Smooth muscle cell (in vitro differentiated cells): ENCODE measurements around the gene PSMC1. TPM values are rescaled to one million over a fixed set of nuclear protein-coding genes. Genes with fewer than 3 reads are reported as not detected.

Experiments
- DNase-seq: peaks from one replicate; lab custom pipeline; 2025; ENCODE audit not compliant: unreplicated experiment; lab: John Stamatoyannopoulos, UW
- H2AFZ ChIP-seq: fragments of 200-600 bp; sonication (generic); 2 replicates; pipeline ENCODE4 v1.6.0; 2016; ENCODE audit warnings: antibody characterized with exemption, low read depth, mild to moderate bottlenecking
- H3F3A ChIP-seq: fragments of 200-600 bp; sonication (generic); 2 replicates; pipeline ENCODE4 v1.6.0; 2017; ENCODE audit warnings: antibody characterized with exemption, low read depth
- H3K27ac ChIP-seq: fragments of 200-600 bp; sonication (generic); 2 replicates; pipeline ENCODE4 v1.5.1; 2016; ENCODE audit warnings: low read depth, mild to moderate bottlenecking
- H3K27me3 ChIP-seq: fragments of 200-600 bp; sonication (generic); 2 replicates; pipeline ENCODE4 v1.6.1; 2016; ENCODE audit warnings: low read depth, mild to moderate bottlenecking
- H3K36me3 ChIP-seq: fragments of 200-600 bp; sonication (generic); 2 replicates; pipeline ENCODE4 v1.5.1; 2016; ENCODE audit warnings: low read depth
- H3K4me1 ChIP-seq: fragments of 200-600 bp; sonication (generic); 2 replicates; pipeline ENCODE4 v1.5.1; 2016; ENCODE audit warnings: low read depth
- H3K4me2 ChIP-seq: fragments of 200-600 bp; sonication (generic); 2 replicates; pipeline ENCODE4 v1.6.0; 2016; ENCODE audit warnings: mild to moderate bottlenecking
- H3K4me3 ChIP-seq: fragments of 200-600 bp; sonication (generic); 2 replicates; pipeline ENCODE4 v1.5.1; 2016; ENCODE audit warnings: mild to moderate bottlenecking
- H3K79me2 ChIP-seq: fragments of 200-600 bp; sonication (generic); 2 replicates; pipeline ENCODE4 v1.6.0; 2016; ENCODE audit warnings: low read depth, mild to moderate bottlenecking
- H3K9ac ChIP-seq: fragments of 200-600 bp; sonication (generic); 2 replicates; pipeline ENCODE4 v1.6.0; 2016; ENCODE audit warnings: low read depth
- H3K9me3 ChIP-seq: fragments of 200-600 bp; sonication (generic); replicated peaks from 2 replicates; pipeline ENCODE4 v1.5.1; 2016; ENCODE audit warnings: low read depth
- H4K20me1 ChIP-seq: fragments of 200-600 bp; sonication (generic); 2 replicates; pipeline ENCODE4 v1.6.0; 2016; ENCODE audit warnings: low read depth
- WGBS: methylation state at CpG from one replicate; pipeline ENCODE4 v1.1.7; 2016; ENCODE audit warnings: low lambda C conversion rate; 5-methylcytosine and 5-hydroxymethylcytosine counted together
- polyA plus RNA-seq: library from polyadenylated mRNA; unstranded; fragments of >200 nt; fragmentation: Nextera tagmentation; extraction: Ambion mirVana; gene quantifications from 2 replicates; pipeline ENCODE4 v1.2.1, GENCODE V29; 2016
- total RNA-seq: library from RNA; depleted of rRNA; stranded (reverse); fragments of >200 nt; gene quantifications from 2 replicates; pipeline ENCODE4 v1.2.3, GENCODE V29; 2014
- TF ChIP-seq, protein P1 (sequence below): fragments of 200-600 bp; sonication (generic); IDR thresholded peaks from 2 replicates; pipeline ENCODE4 v1.5.1; 2017; ENCODE audit warnings: borderline replicate concordance, mild to moderate bottlenecking, antibody characterized with exemption; ENCODE audit not compliant: insufficient read depth, poor library complexity, severe bottlenecking

Gene PSMC1
- total and polyA plus RNA-seq, 2 experiments from 2014 or later: 151 to 172 TPM

GRCh38 chr14:90318016-90318415 lies 61.7 kb downstream of the PSMC1 start:
- Histone ChIP-seq H3K36me3 (peaks cover 16% of the 10 kb centered on the region), H3K27me3 (no peaks in the 10 kb centered on the region), H2AFZ (no peak overlapping the region), H3K4me2 (no peak overlapping the region), H3F3A (no peaks in the 10 kb centered on the region), H4K20me1 (peaks cover 13% of the 10 kb centered on the region), H3K4me1 (no peaks in the 10 kb centered on the region), H3K27ac (no peak overlapping the region), H3K9ac (no peak overlapping the region), H3K9me3 (no peaks in the 10 kb centered on the region), H3K4me3 (no peak overlapping the region), H3K79me2 (peaks cover 17% of the 10 kb centered on the region)
- no peak for DNase-seq
- 88% methylated on average over 4 of the region's 4 CpGs for WGBS
- TF ChIP-seq, protein P1, sequence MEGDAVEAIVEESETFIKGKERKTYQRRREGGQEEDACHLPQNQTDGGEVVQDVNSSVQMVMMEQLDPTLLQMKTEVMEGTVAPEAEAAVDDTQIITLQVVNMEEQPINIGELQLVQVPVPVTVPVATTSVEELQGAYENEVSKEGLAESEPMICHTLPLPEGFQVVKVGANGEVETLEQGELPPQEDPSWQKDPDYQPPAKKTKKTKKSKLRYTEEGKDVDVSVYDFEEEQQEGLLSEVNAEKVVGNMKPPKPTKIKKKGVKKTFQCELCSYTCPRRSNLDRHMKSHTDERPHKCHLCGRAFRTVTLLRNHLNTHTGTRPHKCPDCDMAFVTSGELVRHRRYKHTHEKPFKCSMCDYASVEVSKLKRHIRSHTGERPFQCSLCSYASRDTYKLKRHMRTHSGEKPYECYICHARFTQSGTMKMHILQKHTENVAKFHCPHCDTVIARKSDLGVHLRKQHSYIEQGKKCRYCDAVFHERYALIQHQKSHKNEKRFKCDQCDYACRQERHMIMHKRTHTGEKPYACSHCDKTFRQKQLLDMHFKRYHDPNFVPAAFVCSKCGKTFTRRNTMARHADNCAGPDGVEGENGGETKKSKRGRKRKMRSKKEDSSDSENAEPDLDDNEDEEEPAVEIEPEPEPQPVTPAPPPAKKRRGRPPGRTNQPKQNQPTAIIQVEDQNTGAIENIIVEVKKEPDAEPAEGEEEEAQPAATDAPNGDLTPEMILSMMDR: no peak

GRCh38 chr14:90319173-90319572 lies 62.8 kb downstream of the PSMC1 start:
- no peak for DNase-seq
- Histone ChIP-seq H3K4me3 (no peak overlapping the region), H3F3A (no peaks in the 10 kb centered on the region), H3K27me3 (no peaks in the 10 kb centered on the region), H3K36me3 (peaks cover 13% of the 10 kb centered on the region), H3K9me3 (no peaks in the 10 kb centered on the region), H3K27ac (no peak overlapping the region), H3K9ac (no peak overlapping the region), H2AFZ (no peak overlapping the region), H3K4me1 (no peaks in the 10 kb centered on the region), H3K79me2 (peaks cover 28% of the 10 kb centered on the region), H4K20me1 (peaks cover 20% of the 10 kb centered on the region), H3K4me2 (no peak overlapping the region)
- TF ChIP-seq, protein P1: no peak
- 88% methylated on average over 3 of the region's 3 CpGs for WGBS

DNA sequence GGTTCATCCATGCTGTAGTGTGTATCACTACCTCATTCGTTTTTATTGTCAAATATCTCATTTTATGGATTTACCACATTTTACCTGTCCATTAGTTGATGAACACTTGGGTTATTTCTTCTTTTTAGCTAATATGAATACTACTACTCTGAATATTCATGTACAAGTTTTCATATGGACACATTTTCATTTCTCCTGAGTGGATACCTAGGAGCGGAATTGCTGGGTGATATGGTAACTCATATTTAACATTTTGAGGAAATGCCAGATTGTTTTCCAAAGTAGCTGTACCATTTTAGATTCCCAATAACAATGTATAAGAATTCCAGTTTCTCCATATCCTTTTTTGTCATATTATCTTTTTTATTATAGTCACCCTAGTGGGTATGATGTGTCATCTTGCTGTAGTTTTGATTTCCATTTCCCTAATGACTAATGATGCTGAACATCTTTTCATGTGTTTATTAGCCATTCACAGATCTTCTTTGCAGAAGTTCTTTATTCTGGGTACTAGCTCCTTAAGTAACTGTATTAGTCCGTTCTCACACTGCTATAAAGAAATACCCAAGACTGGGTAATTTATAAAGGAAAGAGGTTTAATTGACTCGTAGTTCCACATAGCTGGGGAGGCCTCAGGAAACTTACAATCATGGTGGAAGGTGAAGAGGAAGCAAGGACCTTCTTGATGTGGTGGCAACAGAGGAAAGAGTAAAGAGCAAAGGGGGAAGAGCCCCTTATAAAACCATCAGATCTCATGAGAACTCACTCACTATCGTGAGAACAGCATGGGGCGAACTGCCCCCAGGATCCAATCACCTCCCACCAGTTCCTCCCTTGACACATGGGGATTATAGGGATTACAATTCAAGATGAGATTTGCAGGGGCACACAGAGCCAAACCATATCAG lies 63.5 kb downstream of the PSMC1 start:
- no peaks in the 10 kb centered on the region for H3K9me3 ChIP-seq

More for the DNA sequence above, 63.5 kb downstream of the PSMC1 start:
- H2AFZ ChIP-seq: no peak overlapping the region
- peaks cover 7% of the 10 kb centered on the region for H3K36me3 ChIP-seq
- H3K79me2 ChIP-seq: peaks cover 34% of the 10 kb centered on the region
- H3K4me3 ChIP-seq: no peak overlapping the region
- no peaks in the 10 kb centered on the region for H3K4me1 ChIP-seq
- no peaks in the 10 kb centered on the region for H3F3A ChIP-seq
- DNase-seq: no peak
- no peaks in the 10 kb centered on the region for H3K27me3 ChIP-seq
- peaks cover 20% of the 10 kb centered on the region for H4K20me1 ChIP-seq
- H3K4me2 ChIP-seq: no peak overlapping the region
- 97% methylated on average over 6 of the region's 6 CpGs for WGBS
- no peak overlapping the region for H3K27ac ChIP-seq
- TF ChIP-seq, protein P1: no peak
- no peak overlapping the region for H3K9ac ChIP-seq
